Upper lobe of left lung (tissue), 6 donors: ENCODE data around the gene ADSS1. TPM values are rescaled to one million over a fixed set of nuclear protein-coding genes. Genes with fewer than 3 reads are reported as not detected.
A peak's percentile ranks its signal among the peaks of the same experiment; 100 is the strongest.

ENCODE experiments used
- ATAC-seq, 2 donors: fragments of 200-7000 bp; cut with Tn5 transposase; one replicate each; pipeline ENCODE4 v1.9.1; 2022; ENCODE audit warnings: mild to moderate bottlenecking in 2 of 2, moderate library complexity in 2 of 2; ENCODE audit not compliant: low FRiP score in 2 of 2
- DNase-seq, 2 donors: peaks; one replicate each; pipeline ENCODE4 v3.0.0-alpha.2; 2019 to 2020
- H3K27ac ChIP-seq, 4 donors: fragments of 200-600 bp; sonication (generic); one replicate each; pipeline ENCODE4 v1.5.1; 2016 to 2019
- H3K27me3 ChIP-seq, 4 donors: fragments of 200-600 bp; sonication (generic); one replicate each; pipeline ENCODE4 v1.5.1; 2017 to 2019
- H3K36me3 ChIP-seq, 4 donors: fragments of 200-600 bp; sonication (generic); one replicate each; pipeline ENCODE4 v1.5.1; 2016 to 2019
- H3K4me1 ChIP-seq, 4 donors: fragments of 200-600 bp; sonication (generic); one replicate each; pipeline ENCODE4 v1.5.1; 2018 to 2019
- H3K4me3 ChIP-seq, 4 donors: fragments of 200-600 bp; sonication (generic); one replicate each; pipeline ENCODE4 v1.5.1; 2017 to 2019; ENCODE audit warnings: mild to moderate bottlenecking in 2 of 4, moderate library complexity in 1 of 4
- H3K9me3 ChIP-seq, 4 donors: fragments of 200-600 bp; sonication (generic); one replicate each; pipeline ENCODE4 v1.5.1; 2018 to 2019
- CTCF ChIP-seq, 6 experiments: fragments of 450-650 bp in 4 of 6; fragments of 200-600 bp in 2 of 6; sonication (generic) in 2 of 6; IDR thresholded peaks; one replicate each; pipeline ENCODE4 v1.5.1; 2016 to 2019; ENCODE audit warnings: antibody characterized with exemption in 6 of 6
- EP300 ChIP-seq, 4 donors: sonication (generic); formaldehyde crosslinking; IDR thresholded peaks; one replicate each; pipeline ENCODE4 v1.5.1; 2017; ENCODE audit warnings: antibody characterized with exemption in 4 of 4, control low read depth in 2 of 4
- POLR2A ChIP-seq, 4 donors: fragments of 450-650 bp; IDR thresholded peaks; one replicate each; pipeline ENCODE4 v1.5.1; 2016 to 2017; ENCODE audit warnings: antibody characterized with exemption in 4 of 4, mild to moderate bottlenecking in 2 of 4
- POLR2AphosphoS5 ChIP-seq, 2 donors: sonication (generic); formaldehyde crosslinking; IDR thresholded peaks; one replicate each; pipeline ENCODE4 v1.5.1; 2017; ENCODE audit warnings: antibody characterized with exemption in 2 of 2
- WGBS, 2 donors: methylation state at CpG; one replicate each; pipeline ENCODE4 v1.1.5; 2017 to 2018; 5-methylcytosine and 5-hydroxymethylcytosine counted together
- total RNA-seq, 6 donors: library from RNA; depleted of rRNA in 4 of 6; stranded (reverse); fragments of >200 nt in 4 of 6; gene quantifications; one replicate each; pipeline versions ENCODE4 v1.1.0 to v1.2.1, GENCODE V29; 2016 to 2021
- donor health status: DM: no; HTN: no; CAD: no; lungs with moderate emphysema.
- donor health status: DM: no; HTN: yes; CAD: no; lungs with severe emphysema.

Gene ADSS1
- total RNA-seq, 6 donors from 2014 or later: 4.9 to 34.6 (median 6.2) TPM

GRCh38 chr14:104710071-104710735 is 13.8 kb upstream of the ADSS1 start:
- TF ChIP-seq EP300 (IDR thresholded peaks at IDR 0.05) (no peak), POLR2AphosphoS5 (IDR thresholded peaks at IDR 0.05) (no peak), POLR2A (IDR thresholded peaks at IDR 0.05) (no peak), CTCF (IDR thresholded peaks at IDR 0.05) (no peak)
- 88 to 94% methylated on average over 21 to 33 of the region's 34 CpGs for WGBS, 2 donors
- Histone ChIP-seq H3K9me3 (no peaks in the 10 kb centered on the region), H3K4me1 (peaks cover 0 to 4% (median 0%) of the 10 kb centered on the region in 4 donors), H3K27ac (no peak overlapping the region), H3K27me3 (no peaks in the 10 kb centered on the region), H3K4me3 (no peak overlapping the region), H3K36me3 (peaks cover 17 to 76% (median 66%) of the 10 kb centered on the region in 4 donors)
- ATAC-seq (no peak), DNase-seq (no peak)

GRCh38 chr14:104712881-104713734 is 10.9 kb upstream of the ADSS1 start:
- H3K27ac ChIP-seq: no peak overlapping the region
- H3K4me1 ChIP-seq: peaks cover 0 to 4% (median 0%) of the 10 kb centered on the region in 4 donors
- peaks cover 19 to 87% (median 78%) of the 10 kb centered on the region in 4 donors for H3K36me3 ChIP-seq
- DNase-seq (peak in 1 of 2 donors; percentile 84), ATAC-seq (no peak)
- H3K4me3 ChIP-seq: no peak overlapping the region
- no peaks in the 10 kb centered on the region for H3K27me3 ChIP-seq
- TF ChIP-seq CTCF (IDR thresholded peaks at IDR 0.05) (no peak), POLR2A (IDR thresholded peaks at IDR 0.05) (no peak), POLR2AphosphoS5 (IDR thresholded peaks at IDR 0.05) (no peak), EP300 (IDR thresholded peaks at IDR 0.05) (no peak)
- WGBS, 2 donors: 89 to 95% methylated on average over 20 to 32 of the region's 40 CpGs
- H3K9me3 ChIP-seq: no peaks in the 10 kb centered on the region

- DNase-seq: peak in 1 of 2 donors; percentile 82
- 94 to 100% methylated on average over 3 to 16 of the region's 16 CpGs for WGBS, 2 donors
- ATAC-seq: no peak
- peaks cover 19 to 92% (median 82%) of the 10 kb centered on the region in 4 donors for H3K36me3 ChIP-seq
- no peaks in the 10 kb centered on the region for H3K4me1 ChIP-seq
- no peaks in the 10 kb centered on the region for H3K9me3 ChIP-seq
- H3K27me3 ChIP-seq: no peaks in the 10 kb centered on the region
- H3K4me3 ChIP-seq: no peak overlapping the region
- TF ChIP-seq CTCF (IDR thresholded peaks at IDR 0.05): no peak
- TF ChIP-seq POLR2AphosphoS5 (IDR thresholded peaks at IDR 0.05): no peak
- no peak for TF ChIP-seq POLR2A (IDR thresholded peaks at IDR 0.05)
- no peak for TF ChIP-seq EP300 (IDR thresholded peaks at IDR 0.05)
- no peak overlapping the region for H3K27ac ChIP-seq
Observed at GRCh38 chr14:104714066-104714465, 10.0 kb upstream of the ADSS1 start.

GRCh38 chr14:104714681-104715080 is 9.3 kb upstream of the ADSS1 start:
- H3K27me3 ChIP-seq: no peaks in the 10 kb centered on the region
- no peak overlapping the region for H3K27ac ChIP-seq
- no peak for ATAC-seq
- peaks cover 19 to 93% (median 81%) of the 10 kb centered on the region in 4 donors for H3K36me3 ChIP-seq
- H3K4me1 ChIP-seq: no peaks in the 10 kb centered on the region
- no peaks in the 10 kb centered on the region for H3K9me3 ChIP-seq
- DNase-seq: peak in 1 of 2 donors; percentile 83
- WGBS, 2 donors: 93 to 98% methylated on average over 5 to 28 of the region's 31 CpGs
- no peak overlapping the region for H3K4me3 ChIP-seq
- TF ChIP-seq POLR2AphosphoS5 (IDR thresholded peaks at IDR 0.05) (no peak), EP300 (IDR thresholded peaks at IDR 0.05) (no peak), POLR2A (IDR thresholded peaks at IDR 0.05) (no peak), CTCF (IDR thresholded peaks at IDR 0.05) (no peak)
